ES-I3 (cell line): ENCODE results near the gene GATA2.

ENCODE experiments used
- H3K36me3 ChIP-seq: 2 replicates; pipeline ENCODE4 v1.6.1; 2013; ENCODE audit warnings: mild to moderate bottlenecking, low read length, control low read depth, moderate library complexity; ENCODE audit not compliant: insufficient read depth
- H3K4me1 ChIP-seq: 2 replicates; pipeline ENCODE4 v1.6.1; 2013; ENCODE audit warnings: mild to moderate bottlenecking, control low read depth, low read length; ENCODE audit not compliant: insufficient read depth
- H3K9ac ChIP-seq: 2 replicates; pipeline ENCODE4 v1.6.1; 2013; ENCODE audit warnings: low read depth, mild to moderate bottlenecking, low read length, moderate library complexity
- H3K9me3 ChIP-seq: 2 replicates; pipeline ENCODE4 v1.6.1; 2013; ENCODE audit warnings: mild to moderate bottlenecking, low read length, moderate library complexity; ENCODE audit not compliant: control insufficient read depth, insufficient read depth

Gene GATA2

GRCh38 chr3:128480278-128480677, 12.7 kb downstream of the GATA2 start:
- Histone ChIP-seq H3K4me1 (peaks cover 27% of the 10 kb centered on the region), H3K36me3 (no peaks in the 10 kb centered on the region), H3K9ac (no peak overlapping the region), H3K9me3 (no peaks in the 10 kb centered on the region)

GRCh38 chr3:128479558-128480086, 13.4 kb downstream of the GATA2 start:
- Histone ChIP-seq H3K36me3 (no peaks in the 10 kb centered on the region), H3K9me3 (no peaks in the 10 kb centered on the region), H3K4me1 (peaks cover 21% of the 10 kb centered on the region; the same call in 1 of the 2 replicates), H3K9ac (no peak overlapping the region)

GRCh38 chr3:128478576-128479506, 14.2 kb downstream of the GATA2 start:
- Histone ChIP-seq H3K9ac (no peak overlapping the region), H3K36me3 (no peaks in the 10 kb centered on the region), H3K9me3 (no peaks in the 10 kb centered on the region), H3K4me1 (peaks cover 19% of the 10 kb centered on the region)

- H3K4me1 ChIP-seq = peaks cover 9% of the 10 kb centered on the region
- H3K36me3 ChIP-seq = no peaks in the 10 kb centered on the region
- H3K9me3 ChIP-seq = no peaks in the 10 kb centered on the region
- H3K9ac ChIP-seq = no peak overlapping the region
Measured at GRCh38 chr3:128476659-128477058, 16.3 kb downstream of the GATA2 start.

GRCh38 chr3:128475355-128475754, 17.6 kb downstream of the GATA2 start:
- Histone ChIP-seq H3K36me3 (no peaks in the 10 kb centered on the region), H3K9me3 (no peaks in the 10 kb centered on the region), H3K4me1 (peaks cover 6% of the 10 kb centered on the region)

GRCh38 chr3:128473737-128474136, 19.3 kb downstream of the GATA2 start:
- Histone ChIP-seq H3K4me1 (peaks cover 6% of the 10 kb centered on the region), H3K9me3 (no peaks in the 10 kb centered on the region), H3K36me3 (no peaks in the 10 kb centered on the region), H3K9ac (no peak overlapping the region)

More at GRCh38 chr3:128475355-128475754, 17.6 kb downstream of the GATA2 start:
- H3K9ac ChIP-seq = no peak overlapping the region

GRCh38 chr3:128473180-128473519, 19.9 kb downstream of the GATA2 start:
- Histone ChIP-seq H3K4me1 (peaks cover 6% of the 10 kb centered on the region), H3K36me3 (no peaks in the 10 kb centered on the region), H3K9ac (no peak overlapping the region), H3K9me3 (no peaks in the 10 kb centered on the region)

GRCh38 chr3:128472449-128473179, 20.4 kb downstream of the GATA2 start:
- Histone ChIP-seq H3K4me1 (peaks cover 6% of the 10 kb centered on the region), H3K36me3 (no peaks in the 10 kb centered on the region), H3K9me3 (no peaks in the 10 kb centered on the region), H3K9ac (no peak overlapping the region)

GRCh38 chr3:128471720-128472119, 21.3 kb downstream of the GATA2 start:
- Histone ChIP-seq H3K9ac (no peak overlapping the region), H3K36me3 (no peaks in the 10 kb centered on the region), H3K9me3 (no peaks in the 10 kb centered on the region), H3K4me1 (peaks cover 6% of the 10 kb centered on the region)

GRCh38 chr3:128471110-128471509, 21.9 kb downstream of the GATA2 start:
- Histone ChIP-seq H3K9me3 (no peaks in the 10 kb centered on the region), H3K36me3 (no peaks in the 10 kb centered on the region), H3K4me1 (peaks cover 6% of the 10 kb centered on the region), H3K9ac (no peak overlapping the region)

- H3K9ac ChIP-seq = no peak overlapping the region
- no peaks in the 10 kb centered on the region for H3K9me3 ChIP-seq
- peaks cover 6% of the 10 kb centered on the region for H3K4me1 ChIP-seq
Measured at GRCh38 chr3:128470134-128470899, 22.7 kb downstream of the GATA2 start.

GRCh38 chr3:128469556-128469955, 23.4 kb downstream of the GATA2 start:
- Histone ChIP-seq H3K4me1 (peaks cover 5% of the 10 kb centered on the region), H3K9ac (no peak overlapping the region), H3K9me3 (no peaks in the 10 kb centered on the region), H3K36me3 (no peaks in the 10 kb centered on the region)

More at GRCh38 chr3:128470134-128470899, 22.7 kb downstream of the GATA2 start:
- H3K36me3 ChIP-seq = no peaks in the 10 kb centered on the region

- Histone ChIP-seq H3K36me3 (no peaks in the 10 kb centered on the region), H3K9ac (no peak overlapping the region), H3K9me3 (no peaks in the 10 kb centered on the region), H3K4me1 (no peaks in the 10 kb centered on the region; the same call in 1 of the 2 replicates)
Measured at GRCh38 chr3:128468791-128469527, 24.0 kb downstream of the GATA2 start.
